GM10248 (cell line): ENCODE data around the gene CTRB1.

Experiments
- CTCF ChIA-PET: fragments of 300-600 bp; sonication (Branson Sonifier 250); formaldehyde crosslinking; extraction: SDS; loops from one replicate; lab custom pipeline; 2021; ENCODE audit warnings: antibody characterized with exemption; lab: Yijun Ruan, JAX
- POLR2A ChIA-PET: fragments of 350-650 bp; sonication (Branson Sonifier 250); formaldehyde crosslinking; extraction: SDS; loops from one replicate; lab custom pipeline; 2020; ENCODE audit warnings: antibody characterized with exemption; lab: Yijun Ruan, JAX
- DNase-seq: peaks from one replicate; pipeline ENCODE4 v3.0.0; 2012; ENCODE audit errors: extremely low spot score
- CTCF ChIP-seq: IDR thresholded peaks from 2 replicates; pipeline ENCODE4 v1.5.1; 2012; ENCODE audit warnings: mild to moderate bottlenecking, low read depth; ENCODE audit errors: extremely low read depth, missing control alignments, control extremely low read depth

The CTRB1 gene

GRCh38 chr16:75250089-75250808 is 31.5 kb downstream of the CTRB1 start:
- no peak for TF ChIP-seq CTCF
- ChIA-PET CTCF (interaction anchor here (0.7 to 7.5 kb wide), 9 partner anchors 15 to 267 kb away, joined by 3 to 62 read pairs (median 3); partner anchors contain the start of gene TMEM170A), POLR2A (no interaction called here)
- DNase-seq: no peak

- no peak for TF ChIP-seq CTCF
- CTCF ChIA-PET: interaction anchor here (0.8 to 7.5 kb wide), 5 partner anchors 16 to 266 kb away, joined by 3 to 62 read pairs (median 5); partner anchors contain the start of gene TMEM170A
Observed at GRCh38 chr16:75250809-75251279, 32.1 kb downstream of the CTRB1 start.

GRCh38 chr16:75251280-75252048 is 32.7 kb downstream of the CTRB1 start, which contains the start of gene BCAR1:
TSS of gene BCAR1 (minus strand) at chr16:75251624. CDS start at chr16:75251482, 142 bp downstream.
- POLR2A ChIA-PET: no interaction called here

More at GRCh38 chr16:75250809-75251279, 32.1 kb downstream of the CTRB1 start:
- peak; percentile 71 for DNase-seq
- POLR2A ChIA-PET: no interaction called here

GRCh38 chr16:75252049-75252864 is 33.5 kb downstream of the CTRB1 start:
- ChIA-PET CTCF (interaction anchor here (1.2 kb wide), 1 partner anchor 31 kb away, joined by 3 read pairs; no protein-coding TSS in a partner anchor), POLR2A (no interaction called here)
- DNase-seq: no peak
- no peak for TF ChIP-seq CTCF

More at GRCh38 chr16:75251280-75252048, 32.7 kb downstream of the CTRB1 start, which contains the start of gene BCAR1:
- peak; percentile 93 for DNase-seq
- TF ChIP-seq CTCF: peak; percentile 12
- CTCF ChIA-PET: interaction anchor here (1.0 to 7.5 kb wide), 3 partner anchors 16 to 213 kb away, joined by 3 to 62 read pairs (median 3); partner anchors contain the start of gene TMEM170A

GRCh38 chr16:75252946-75253911 is 34.4 kb downstream of the CTRB1 start:
- ChIA-PET POLR2A (no interaction called here), CTCF (interaction anchor here (1.9 to 5.2 kb wide), 2 partner anchors 19 to 132 kb away, joined by 6 to 23 read pairs; no protein-coding TSS in a partner anchor)
- no peak for DNase-seq
- TF ChIP-seq CTCF: no peak
